Hematopoietic multipotent progenitor cell treated with erythropoietin and hydrocortisone succinate and interleukin-3 and kit ligand, for 8 days (in vitro differentiated cells): ENCODE data around the gene EVA1C.
A peak's percentile ranks its signal among the peaks of the same experiment; 100 is the strongest.
"Not testable (repeated sequence)": the region's sequence is repeated elsewhere in the genome, so short reads cannot be mapped to it uniquely, and the experiment has no call there.

Experiments
- DNase-seq: peaks from one replicate; pipeline ENCODE4 v3.0.0-alpha.2; 2015

EVA1C gene

DNA sequence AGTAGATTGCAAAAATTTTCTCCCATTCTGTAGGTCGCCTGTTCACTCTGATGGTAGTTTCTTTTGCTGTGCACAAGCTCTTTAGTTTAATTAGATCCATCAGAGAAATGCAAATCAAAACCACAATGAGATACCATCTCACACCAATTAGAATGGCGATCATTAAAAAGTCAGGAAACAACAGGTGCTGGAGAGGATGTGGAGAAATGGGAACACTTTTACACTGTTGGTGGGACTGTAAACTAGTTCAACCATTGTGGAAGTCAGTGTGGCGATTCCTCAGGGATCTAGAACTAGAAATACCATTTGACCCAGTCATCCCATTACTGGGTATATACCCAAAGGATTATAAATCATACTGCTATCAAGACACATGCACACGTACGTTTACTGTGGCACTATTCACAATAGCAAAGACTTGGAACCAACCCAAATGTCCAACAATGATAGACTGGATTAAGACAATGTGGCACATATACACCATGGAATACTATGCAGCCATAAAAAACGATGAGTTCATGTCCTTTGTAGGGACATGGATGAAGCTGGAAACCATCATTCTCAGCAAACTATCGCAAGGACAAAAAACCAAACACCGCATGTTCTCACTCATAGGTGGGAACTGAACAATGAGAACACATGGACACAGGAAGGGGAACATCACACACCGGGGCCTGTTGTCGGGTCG is 21.8 kb upstream of the EVA1C start:
- DNase-seq = not testable (repeated sequence)

DNA sequence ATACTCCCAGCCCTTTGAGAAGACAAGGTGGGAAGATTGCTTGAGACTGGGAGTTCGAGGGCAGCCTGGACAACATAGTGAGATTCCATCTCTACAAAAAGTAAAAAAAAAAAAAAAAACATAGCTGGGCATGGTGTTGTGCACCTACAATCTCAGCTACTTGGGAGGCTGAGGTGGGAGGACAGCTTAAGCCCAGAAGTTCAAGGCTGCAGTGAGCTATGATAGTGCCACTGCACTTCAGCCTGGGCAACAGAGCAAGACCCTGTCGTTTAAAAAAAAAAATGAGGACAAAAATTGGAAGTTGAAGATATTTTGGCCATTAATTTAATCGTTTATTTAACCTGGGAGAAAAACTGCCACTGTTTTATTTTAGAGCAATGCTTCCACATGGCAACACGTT is 20.8 kb upstream of the EVA1C start:
- DNase-seq = no peak

DNA sequence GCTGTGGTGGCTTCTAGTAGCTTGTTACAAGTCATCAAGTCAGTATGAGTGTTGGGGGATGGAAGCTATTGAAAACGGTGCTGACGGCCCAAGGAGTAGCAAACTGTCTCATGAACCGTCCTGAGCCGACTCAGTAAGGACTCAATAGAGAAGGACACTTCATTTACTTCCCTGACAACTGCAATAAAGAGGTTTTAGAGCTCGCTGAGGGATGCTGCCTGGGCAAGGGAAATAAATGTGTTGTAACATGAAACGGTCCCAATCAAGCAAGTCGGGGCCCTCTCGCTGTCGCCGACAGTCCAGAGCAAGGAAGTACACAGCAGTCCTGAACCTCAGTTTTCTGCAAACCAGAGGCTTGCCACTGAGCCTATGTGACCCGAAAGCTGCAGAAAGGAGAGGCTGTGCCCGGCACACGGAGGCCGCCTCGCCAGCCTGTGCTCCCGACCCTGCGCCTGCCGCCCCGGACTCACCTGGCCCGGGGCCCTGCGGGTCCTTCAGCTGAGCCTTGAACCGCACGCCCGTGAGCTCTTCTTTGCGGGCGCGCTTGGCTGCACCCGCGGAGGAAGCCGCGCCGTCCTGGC is 20.1 kb upstream of the EVA1C start:
- DNase-seq = peak; percentile 53

DNA sequence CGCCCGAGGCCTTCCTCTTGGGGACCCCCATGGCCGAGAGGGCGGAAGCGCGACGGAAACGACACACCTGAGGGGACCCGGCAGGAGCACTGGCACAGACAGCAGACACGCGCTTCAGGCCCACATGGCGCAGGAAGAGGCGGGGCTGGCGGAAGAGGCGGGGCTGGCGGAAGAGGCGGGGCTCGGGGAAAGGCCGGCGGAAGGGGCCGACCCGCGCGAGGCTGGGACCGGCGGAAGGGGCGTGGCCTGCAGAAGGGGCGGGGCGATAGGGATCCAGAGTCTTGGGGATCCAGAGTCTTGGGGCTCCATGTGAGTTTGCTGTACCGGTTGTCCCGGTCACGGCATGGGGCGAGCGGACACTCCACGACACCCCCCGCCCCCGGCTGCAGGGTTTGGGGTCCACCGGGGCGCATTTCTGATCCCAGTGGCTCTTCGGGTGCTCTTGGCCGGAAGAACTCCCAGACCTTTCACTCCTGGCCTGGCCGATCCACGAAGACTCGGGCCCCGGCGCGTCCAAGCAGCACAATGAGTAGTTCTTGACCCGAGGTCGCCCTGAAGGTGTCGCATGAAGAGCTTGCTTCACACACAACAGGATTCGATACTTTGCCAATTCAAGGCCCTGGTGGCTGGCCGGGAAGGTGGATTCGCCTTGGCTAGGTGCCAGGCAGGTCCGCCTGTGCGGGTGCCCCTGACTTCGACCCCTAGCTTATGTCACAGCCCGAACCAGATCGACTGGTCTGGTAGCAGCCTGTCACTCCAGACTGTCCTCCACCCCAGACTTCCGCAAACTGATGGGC is 19.4 kb upstream of the EVA1C start, which contains the start of gene URB1:
TSS of gene URB1 (minus strand) at position 133 of the 797 bp plus-strand sequence. CDS start at position 31, 102 bp downstream.
- DNase-seq = peak; percentile 89

DNA sequence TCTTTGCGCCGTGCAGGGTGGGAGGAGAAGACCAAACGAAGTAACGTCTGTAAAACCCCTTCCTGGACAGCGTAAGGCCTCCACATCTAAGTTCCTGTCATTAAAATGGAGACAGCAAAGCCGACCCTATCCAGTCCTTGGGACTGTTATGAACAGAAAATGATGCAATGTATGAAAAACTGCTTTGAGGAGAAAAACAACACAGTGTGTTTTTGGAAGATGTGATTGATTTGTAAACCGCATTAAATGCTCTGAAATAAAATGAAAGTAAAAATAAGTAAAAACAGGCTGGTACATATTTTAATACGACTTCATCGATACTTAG is 18.9 kb upstream of the EVA1C start:
- DNase-seq = no peak

DNA sequence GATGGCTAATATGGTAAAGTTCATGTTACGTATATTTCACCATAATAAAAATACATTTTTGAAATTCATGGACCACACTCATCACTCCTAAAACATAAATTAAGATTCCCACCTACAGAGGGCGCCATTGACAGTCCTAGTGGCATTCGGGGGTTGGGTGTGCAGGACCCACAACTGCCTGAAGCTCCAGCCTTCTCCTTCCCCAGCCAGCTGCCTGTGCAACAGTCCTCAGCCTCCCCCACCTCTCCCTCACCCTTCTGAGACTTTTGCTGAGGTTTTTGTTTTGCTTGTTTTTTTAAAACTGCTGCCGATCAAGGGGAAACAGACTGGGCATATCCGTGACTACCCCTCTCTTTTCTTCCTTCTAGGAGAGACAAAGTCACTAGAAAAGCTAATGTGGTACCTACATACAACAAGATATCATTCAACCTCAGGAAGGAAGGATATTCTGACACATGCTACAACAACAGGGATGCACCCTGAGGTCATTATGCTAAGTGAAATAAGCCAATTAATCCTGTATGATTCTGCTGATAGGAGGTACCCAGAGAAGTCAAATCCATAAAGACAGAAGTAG is 9.2 kb upstream of the EVA1C start:
- peak; percentile 86 for DNase-seq

DNA sequence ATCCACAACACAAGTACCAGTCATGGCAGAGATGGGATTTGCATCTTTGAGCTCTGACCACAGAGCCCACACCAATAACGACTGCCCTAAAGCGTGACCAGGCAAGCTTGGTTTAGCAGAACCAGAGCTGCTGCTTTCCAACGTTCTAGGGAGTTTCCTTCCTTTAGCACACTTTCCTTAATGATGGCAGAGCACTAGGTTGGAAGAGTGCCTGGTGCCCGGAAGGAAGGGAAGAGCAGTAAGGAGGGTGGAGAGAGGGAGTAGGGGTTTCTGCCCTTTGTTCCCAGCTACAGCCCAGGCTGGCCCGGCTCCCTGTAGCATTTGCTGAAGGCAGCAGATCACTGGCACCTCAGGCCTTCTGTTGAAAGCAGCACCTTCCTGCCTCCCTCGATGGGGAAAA is 6.1 kb upstream of the EVA1C start:
- DNase-seq = no peak

DNA sequence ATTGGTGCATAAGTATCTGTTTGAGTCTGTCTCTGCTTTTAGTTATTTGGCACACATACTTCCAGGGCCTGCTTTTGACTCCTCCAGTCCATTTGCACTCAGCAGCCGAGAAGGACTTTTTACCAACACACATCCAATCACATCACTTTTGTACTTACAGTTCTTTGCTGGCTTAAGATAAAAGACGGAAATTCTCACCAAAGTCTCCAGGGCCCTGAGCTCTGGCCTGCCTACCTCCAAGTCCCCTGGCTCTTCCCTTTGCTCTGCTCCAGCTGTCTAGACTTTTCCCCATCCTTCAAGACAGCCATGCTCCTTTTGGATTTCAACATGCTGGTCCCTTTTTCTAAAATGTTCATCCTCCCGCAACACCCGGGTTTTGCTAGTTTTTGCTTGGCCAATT is 2.2 kb upstream of the EVA1C start:
- no peak for DNase-seq

DNA sequence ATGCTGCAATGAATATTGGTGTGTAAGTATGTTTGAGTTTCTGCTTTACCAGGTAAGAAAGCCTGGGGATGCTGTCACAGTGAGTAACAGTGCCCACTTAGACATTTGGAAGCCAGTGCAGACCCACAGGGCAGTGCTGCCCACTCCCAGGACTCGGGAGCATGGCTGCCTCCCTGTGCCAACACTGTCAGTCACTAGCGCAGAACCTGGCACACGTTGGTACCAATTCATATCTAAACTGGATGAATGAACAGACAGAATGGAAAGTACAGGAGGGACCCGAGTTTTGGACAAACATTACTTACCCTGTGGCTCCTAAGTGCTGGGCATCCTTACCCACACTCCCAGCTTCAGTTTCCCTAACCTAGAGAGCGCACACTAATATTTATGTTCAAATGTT is 1.6 kb upstream of the EVA1C start:
- no peak for DNase-seq

DNA sequence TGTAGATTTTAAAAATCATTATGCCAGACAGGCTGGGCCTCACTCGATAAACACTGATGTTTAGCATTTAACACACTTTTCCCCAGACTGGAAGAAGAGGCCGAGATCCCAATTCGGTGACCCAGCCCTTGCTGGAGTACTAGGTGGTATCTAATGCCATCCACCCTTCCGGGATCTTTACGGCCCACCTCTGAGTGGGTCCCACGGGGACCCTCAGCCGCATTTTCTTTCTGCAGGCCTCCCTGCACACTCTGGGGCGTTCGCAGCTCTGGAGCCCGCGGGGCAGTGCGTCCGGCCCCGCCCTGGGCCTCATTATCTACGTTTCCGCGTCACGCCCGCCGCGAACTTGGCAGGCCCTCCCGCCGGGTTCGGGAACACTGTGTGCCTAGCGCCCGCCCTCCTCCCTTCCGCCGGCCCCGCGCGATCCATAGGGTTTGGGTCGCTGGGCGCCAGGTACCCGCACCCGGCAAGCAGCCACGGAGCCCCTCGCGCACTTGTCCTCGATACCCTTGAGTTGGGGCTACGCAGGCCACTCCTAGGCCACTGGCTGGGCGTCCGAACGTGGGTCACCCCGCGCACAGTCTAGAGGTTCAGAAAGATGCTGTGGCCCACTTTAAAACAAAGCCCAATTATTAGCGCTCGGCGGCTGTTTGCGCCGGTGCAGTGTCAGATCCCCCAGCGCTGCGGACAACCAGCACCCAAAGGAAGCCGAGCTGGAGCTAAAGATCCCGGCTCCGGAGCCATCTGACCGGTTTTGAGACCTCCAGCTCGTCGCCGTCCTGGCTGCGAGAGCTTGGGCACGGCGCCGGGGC is 950 bp upstream of the EVA1C start:
- DNase-seq = peak; percentile 90

DNA sequence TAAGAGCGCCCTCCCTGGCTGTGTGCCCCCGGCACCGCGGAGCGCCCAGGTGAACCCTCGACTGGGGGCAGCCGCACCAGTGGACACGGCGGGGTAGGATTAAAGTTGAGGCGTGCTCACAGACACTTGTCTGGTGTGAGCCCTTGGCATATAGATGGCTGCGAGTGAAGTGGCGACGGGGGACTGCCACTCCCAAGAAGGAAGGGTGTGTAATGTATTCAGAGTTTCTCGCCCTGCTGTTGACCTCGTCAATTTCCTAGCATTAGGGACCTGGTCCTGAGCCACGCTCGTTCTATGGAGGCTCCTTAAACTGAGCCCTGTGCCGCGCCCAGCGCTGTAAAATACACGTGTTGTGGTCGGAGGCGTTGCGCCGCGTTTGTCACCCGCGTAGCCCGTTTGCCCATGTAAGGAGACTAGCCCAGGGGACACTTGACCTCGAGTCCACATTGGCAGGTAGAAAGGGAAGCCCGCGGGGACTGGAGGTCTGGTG is 554 bp downstream of the EVA1C start:
- peak; percentile 66 for DNase-seq

DNA sequence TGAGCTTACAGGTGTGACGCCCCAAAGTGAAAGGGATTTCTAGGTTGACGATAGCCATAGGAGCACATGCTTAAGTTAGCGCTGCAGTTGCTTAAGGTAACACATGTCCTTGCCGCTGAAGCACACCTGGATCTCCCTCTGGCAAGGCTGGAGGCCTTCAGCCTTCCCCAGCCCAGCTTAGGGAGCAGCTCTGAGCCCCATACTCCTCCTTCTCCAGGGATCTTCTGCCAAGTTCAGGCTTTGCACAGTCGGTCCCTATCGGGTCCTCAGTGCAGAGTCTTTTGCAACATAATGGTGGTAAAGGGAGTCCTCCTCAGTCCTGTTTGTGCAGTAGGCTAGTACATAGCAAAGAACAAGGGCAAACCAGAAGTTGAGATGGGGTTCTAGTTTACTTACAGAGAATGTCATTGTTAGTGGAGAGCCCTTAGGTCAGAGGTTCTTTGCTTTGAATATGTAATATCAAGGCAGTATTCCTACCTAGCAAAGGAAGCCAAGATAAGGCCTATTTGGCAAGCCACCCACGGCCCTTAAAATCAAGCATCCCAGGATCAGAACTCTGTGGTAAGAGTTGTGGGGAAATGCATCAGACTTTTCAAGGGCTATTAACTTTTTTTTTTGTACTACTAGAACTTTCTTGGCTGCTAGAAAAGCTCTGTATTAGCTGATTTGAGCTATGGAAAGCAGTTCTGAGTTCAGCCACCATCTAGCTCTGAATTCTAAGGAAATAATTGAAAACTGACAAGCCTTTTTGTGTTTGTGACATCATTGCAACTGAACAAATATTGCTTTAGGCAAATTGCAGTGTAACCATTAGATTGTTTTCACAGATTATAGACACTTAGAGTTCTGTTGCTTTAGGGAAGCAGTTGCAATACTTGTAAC is 1.4 kb downstream of the EVA1C start:
- peak; percentile 44 for DNase-seq

DNA sequence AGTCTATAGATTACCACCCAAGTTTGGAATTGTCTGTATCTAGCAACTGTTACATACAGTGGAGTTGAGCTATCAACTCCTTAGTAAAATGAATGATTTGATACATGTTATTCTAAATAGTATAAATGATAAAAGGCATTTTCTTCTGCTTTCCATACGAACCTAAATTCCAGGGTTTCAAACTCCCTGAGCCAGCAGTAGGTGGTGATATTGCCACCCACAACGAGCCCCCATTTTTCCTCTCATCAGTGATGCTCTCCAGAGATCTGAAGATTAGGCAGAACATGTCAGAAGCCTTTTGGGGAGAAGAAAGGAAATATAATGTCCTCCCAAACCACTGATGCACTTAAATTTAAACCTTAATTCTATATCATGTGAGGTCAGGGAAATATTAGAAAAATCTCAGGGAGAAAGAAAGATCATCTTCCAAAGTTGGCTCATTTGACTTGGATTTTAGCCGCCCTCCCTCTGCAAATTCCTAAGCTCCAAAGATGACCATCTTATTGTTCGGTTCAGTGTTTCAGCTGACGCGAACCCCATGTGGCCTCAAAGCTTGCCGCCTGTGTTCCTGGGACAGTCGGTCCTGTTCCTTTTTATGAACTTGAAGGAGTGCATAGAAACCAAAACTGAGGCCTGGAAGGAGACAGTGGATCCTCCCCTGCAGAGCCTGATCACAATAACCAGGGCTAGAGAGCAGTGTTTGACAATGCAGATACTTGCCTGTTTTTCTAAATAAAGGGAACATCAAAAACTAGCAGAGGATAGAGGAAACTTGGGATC is 2.3 kb downstream of the EVA1C start:
- DNase-seq = peak; percentile 58

DNA sequence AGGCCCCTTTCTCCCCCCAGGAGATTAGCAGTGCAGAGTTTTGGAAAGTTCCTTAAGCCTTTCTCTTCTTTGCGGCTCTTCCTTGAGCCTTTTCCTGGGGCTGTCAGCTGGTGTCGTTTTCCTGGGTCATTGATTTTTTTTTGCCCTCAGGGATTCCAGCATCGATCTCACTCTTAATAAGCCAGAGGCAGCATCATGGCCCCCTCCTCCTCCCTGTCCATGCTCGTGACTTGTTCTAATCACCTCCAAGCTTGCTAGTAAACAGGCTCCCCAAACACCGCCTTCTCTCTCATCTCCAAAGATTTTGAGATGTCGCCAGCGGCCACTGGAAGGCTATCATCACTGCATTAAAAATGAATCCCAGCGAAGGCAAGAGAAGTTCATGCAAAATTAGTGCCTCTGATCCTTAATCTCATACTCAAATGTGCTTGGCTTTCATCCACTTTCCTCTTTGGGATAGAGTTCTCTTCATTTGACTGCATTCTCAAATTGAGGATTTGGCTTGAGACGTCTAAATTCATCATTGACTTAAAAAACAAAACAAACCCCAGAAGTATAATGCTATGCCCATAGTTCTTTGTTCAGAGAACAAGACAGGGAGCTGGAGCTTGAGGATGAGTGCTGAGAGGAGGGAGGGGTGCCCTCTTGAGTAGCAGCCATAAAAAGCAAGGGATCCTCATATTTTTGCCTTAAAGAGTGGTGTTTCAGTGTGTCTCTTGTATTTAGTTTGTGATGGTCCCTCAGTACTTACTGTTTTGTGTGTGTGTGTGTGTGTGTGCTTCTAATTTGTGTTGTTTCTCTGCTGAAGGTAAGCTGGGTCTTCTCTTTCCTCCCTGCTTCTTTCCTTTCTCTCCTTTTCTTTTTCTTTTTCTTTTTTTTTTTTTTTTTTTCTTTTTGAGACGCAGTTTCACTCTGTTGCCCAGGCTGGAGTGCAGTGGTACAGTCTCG is 3.2 kb downstream of the EVA1C start:
- DNase-seq = no peak

DNA sequence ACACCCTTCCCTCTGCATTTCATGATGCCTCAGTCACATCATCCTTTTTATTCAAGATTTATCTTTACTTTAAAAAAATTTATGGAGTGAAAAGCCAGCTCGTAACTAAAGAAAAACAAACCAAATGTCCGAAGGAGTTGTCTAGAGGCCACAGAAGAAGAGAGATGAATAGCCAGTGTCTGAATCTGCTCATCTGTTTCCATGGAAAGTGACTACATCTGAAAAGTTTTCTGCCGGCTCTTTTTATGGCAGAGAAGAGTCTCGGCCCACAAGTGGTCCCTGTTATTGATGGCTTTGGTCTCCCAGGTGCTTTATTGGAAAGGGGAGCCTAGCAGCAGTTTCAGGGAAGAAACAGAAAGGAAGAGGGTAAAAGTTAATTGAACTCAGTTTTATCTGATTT is 5.6 kb downstream of the EVA1C start:
- DNase-seq = no peak

DNA sequence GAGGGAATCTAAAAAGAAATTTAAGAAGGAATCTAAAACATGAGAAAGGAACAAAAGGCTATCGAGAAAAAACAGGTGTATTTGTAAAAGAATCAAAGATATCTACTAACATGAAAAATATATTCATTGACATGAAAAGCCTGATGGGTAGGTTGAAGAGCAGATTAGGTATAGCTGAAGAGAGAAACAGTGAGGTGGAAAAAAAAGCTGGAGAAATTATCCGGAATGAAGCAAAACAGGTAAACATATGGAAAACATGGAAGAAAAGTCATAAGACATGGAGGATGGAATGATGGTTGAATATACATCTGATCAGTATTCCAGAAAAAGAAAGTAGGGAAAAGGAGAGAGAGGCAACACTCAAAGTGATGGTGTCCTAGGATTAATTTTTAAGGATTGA is 9.6 kb downstream of the EVA1C start:
- DNase-seq = no peak

DNA sequence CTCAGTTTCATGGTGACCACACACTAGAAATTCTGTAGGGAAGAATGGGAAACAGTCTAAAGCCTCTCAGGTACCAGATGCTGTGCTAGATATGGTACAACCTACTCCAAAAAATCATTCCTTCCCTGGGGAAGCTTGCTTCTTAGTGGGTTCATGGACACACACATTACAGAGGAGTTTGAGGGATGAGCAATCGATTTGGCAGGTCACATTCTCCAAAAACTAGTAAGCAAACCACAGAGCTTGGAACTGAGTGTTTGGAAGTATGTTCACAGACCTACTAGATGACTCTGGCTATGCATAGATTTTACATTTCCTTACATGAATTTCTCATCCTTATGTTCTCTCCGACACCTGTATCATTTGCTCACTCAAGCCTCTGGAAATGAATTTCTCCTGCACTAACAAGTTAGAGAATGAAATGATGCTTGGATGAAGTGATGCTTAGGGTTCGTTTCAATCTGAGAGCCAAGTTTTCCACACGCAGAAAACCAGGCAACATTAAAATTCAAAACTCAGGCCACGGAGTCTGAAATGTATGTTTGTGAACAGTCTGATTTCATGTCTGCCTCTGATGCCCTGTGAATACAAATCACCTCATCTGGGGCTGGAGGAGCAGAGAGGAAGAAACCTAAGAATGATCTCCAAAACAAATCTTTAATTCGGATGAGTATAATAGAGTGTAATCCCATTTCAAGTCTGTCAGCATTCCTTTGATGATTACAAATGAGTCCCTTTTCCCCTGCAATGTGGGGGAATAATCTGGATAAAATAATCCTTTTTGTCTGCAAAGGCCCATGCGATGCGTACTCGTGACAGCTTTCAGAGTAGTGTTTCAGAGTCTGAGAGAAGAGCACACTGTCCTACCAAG is 11.0 kb downstream of the EVA1C start:
- no peak for DNase-seq

DNA sequence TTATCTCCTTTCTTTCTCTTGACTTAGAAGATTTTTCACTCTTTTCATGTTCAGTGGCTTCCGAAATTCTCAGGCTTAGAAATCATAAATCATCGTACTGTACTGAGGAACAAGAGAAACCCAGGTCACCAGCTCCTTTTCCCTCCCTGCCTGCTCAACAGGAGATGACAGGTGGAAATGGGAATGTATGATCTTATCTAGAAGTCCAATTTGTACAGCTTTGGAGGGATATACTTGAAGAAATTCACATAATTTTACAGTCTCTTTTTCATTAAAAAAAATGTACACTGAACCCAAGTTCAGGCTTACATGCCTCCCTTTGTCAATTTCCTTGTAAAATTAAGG is 11.7 kb downstream of the EVA1C start:
- DNase-seq = no peak

DNA sequence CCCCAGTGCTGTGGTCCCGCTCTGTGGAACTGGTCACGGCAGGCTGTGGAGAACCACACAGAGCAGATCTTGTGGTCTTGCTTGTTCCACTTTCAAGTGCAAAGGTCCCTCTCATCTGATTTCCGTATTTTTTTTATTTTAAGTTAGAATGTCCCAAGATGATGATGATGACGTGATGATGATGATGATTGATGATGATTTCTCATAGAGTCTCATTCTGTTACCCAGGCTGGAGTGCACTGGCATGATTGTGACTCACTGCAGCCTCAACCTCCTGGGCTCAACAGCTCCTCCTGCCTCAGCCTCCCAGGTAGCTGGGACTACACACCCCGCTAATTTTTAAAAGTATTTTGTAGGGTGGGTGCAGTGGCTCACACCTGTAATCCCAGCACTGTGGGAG is 12.2 kb downstream of the EVA1C start:
- DNase-seq = no peak
